GM21367 (cell line): Measurements from ENCODE around the gene MCTP1.
"Not testable (repeated sequence)": the region's sequence is repeated elsewhere in the genome, so short reads cannot be mapped to it uniquely, and the experiment has no call there.

Experiments
- ATAC-seq: cut with Tn5 transposase; IDR thresholded peaks from one replicate; pipeline ENCODE4 v1.9.1; 2021; ENCODE audit not compliant: unreplicated experiment

Gene MCTP1

GRCh38 chr5:95256446-95256845 lies 28.4 kb downstream of the MCTP1 start:
- no peak for ATAC-seq

GRCh38 chr5:95252801-95253200 lies 32.1 kb downstream of the MCTP1 start:
- ATAC-seq: no peak

GRCh38 chr5:95251185-95251584 lies 33.7 kb downstream of the MCTP1 start:
- ATAC-seq: no peak

GRCh38 chr5:95244479-95244878 lies 40.4 kb downstream of the MCTP1 start:
- ATAC-seq: no peak

GRCh38 chr5:95241635-95242034 lies 43.3 kb downstream of the MCTP1 start:
- ATAC-seq: peak; percentile 94

GRCh38 chr5:95241161-95241560 lies 43.7 kb downstream of the MCTP1 start:
- no peak for ATAC-seq

GRCh38 chr5:95238560-95239325 lies 46.2 kb downstream of the MCTP1 start:
- ATAC-seq: no peak

- ATAC-seq: no peak
Observed at GRCh38 chr5:95237324-95237723, 47.6 kb downstream of the MCTP1 start.

GRCh38 chr5:95235439-95235982 lies 49.4 kb downstream of the MCTP1 start:
- ATAC-seq: no peak

GRCh38 chr5:95229646-95230045 lies 55.2 kb downstream of the MCTP1 start:
- no peak for ATAC-seq

GRCh38 chr5:95224701-95225459 lies 60.0 kb downstream of the MCTP1 start:
- ATAC-seq: no peak

- no peak for ATAC-seq
Observed at GRCh38 chr5:95223566-95224258, 61.2 kb downstream of the MCTP1 start.

GRCh38 chr5:95222836-95223235 lies 62.1 kb downstream of the MCTP1 start:
- no peak for ATAC-seq

GRCh38 chr5:95221234-95221633 lies 63.7 kb downstream of the MCTP1 start:
- no peak for ATAC-seq

- ATAC-seq: no peak
Observed at GRCh38 chr5:95220381-95220780, 64.5 kb downstream of the MCTP1 start.

- ATAC-seq: no peak
Observed at GRCh38 chr5:95219411-95219810, 65.5 kb downstream of the MCTP1 start.

GRCh38 chr5:95217881-95218280 lies 67.0 kb downstream of the MCTP1 start:
- ATAC-seq: no peak

GRCh38 chr5:95217351-95217750 lies 67.5 kb downstream of the MCTP1 start:
- ATAC-seq: no peak

GRCh38 chr5:95216136-95216955 lies 68.5 kb downstream of the MCTP1 start:
- ATAC-seq: no peak

GRCh38 chr5:95207811-95208210 lies 77.1 kb downstream of the MCTP1 start:
- not testable (repeated sequence) for ATAC-seq

GRCh38 chr5:95194856-95195255 lies 90.0 kb downstream of the MCTP1 start:
- ATAC-seq: no peak
